ENCODE measurements around the gene ZBED4. TPM values are rescaled to one million over a fixed set of nuclear protein-coding genes. Genes with fewer than 3 reads are reported as not detected.

Gene ZBED4
- total and polyA plus RNA-seq, 8 donors = 12.8 to 19.8 (median 15.1) TPM

- peaks cover 2 to 21% of the 10 kb centered on the region in 2 donors for H3K4me1 ChIP-seq
- H3K4me3 ChIP-seq = no peak overlapping the region
- no peaks in the 10 kb centered on the region for H3K27me3 ChIP-seq
- H3K36me3 ChIP-seq = peaks cover 0 to 14% of the 10 kb centered on the region in 2 donors
- no peak for ATAC-seq
- TF ChIP-seq CTCF (IDR thresholded peaks at IDR 0.05) = no peak
- H3K27ac ChIP-seq = no peak overlapping the region
- peaks cover 0 to 33% of the 10 kb centered on the region in 2 donors for H3K9me3 ChIP-seq
- no peak for DNase-seq
- intact Hi-C loops (cut with DNase I) = no loop called here
Measured at GRCh38 chr22:49865156-49865555, 11.5 kb downstream of the ZBED4 start.

- no peak for TF ChIP-seq CTCF (IDR thresholded peaks at IDR 0.05)
- Histone ChIP-seq H3K4me1 (peaks cover 2 to 19% of the 10 kb centered on the region in 2 donors), H3K27me3 (no peaks in the 10 kb centered on the region), H3K36me3 (peaks cover 0 to 14% of the 10 kb centered on the region in 2 donors), H3K27ac (no peak overlapping the region), H3K9me3 (peaks cover 0 to 33% of the 10 kb centered on the region in 2 donors), H3K4me3 (no peak overlapping the region)
- intact Hi-C loops (cut with DNase I) = no loop called here
- no peak for ATAC-seq
- DNase-seq = no peak
Measured at GRCh38 chr22:49866134-49866533, 12.5 kb downstream of the ZBED4 start.

- Histone ChIP-seq H3K4me3 (no peak overlapping the region), H3K27ac (no peak overlapping the region), H3K9me3 (peaks cover 0 to 33% of the 10 kb centered on the region in 2 donors), H3K27me3 (no peaks in the 10 kb centered on the region), H3K4me1 (peaks cover 2 to 13% of the 10 kb centered on the region in 2 donors), H3K36me3 (peaks cover 0 to 14% of the 10 kb centered on the region in 2 donors)
- no peak for DNase-seq
- ATAC-seq = no peak
- intact Hi-C loops (cut with DNase I) = no loop called here
- TF ChIP-seq CTCF (IDR thresholded peaks at IDR 0.05) = no peak
Measured at GRCh38 chr22:49866646-49867045, 13.0 kb downstream of the ZBED4 start.

- no peak overlapping the region for H3K4me3 ChIP-seq
- ATAC-seq (no peak), DNase-seq (no peak)
- intact Hi-C loops (cut with DNase I) = no loop called here
- peaks cover 2 to 4% of the 10 kb centered on the region in 2 donors for H3K4me1 ChIP-seq
- H3K27me3 ChIP-seq = no peaks in the 10 kb centered on the region
- peaks cover 0 to 33% of the 10 kb centered on the region in 2 donors for H3K9me3 ChIP-seq
- no peak for TF ChIP-seq CTCF (IDR thresholded peaks at IDR 0.05)
- H3K27ac ChIP-seq = no peak overlapping the region
- H3K36me3 ChIP-seq = peaks cover 0 to 14% of the 10 kb centered on the region in 2 donors
Measured at GRCh38 chr22:49867303-49868265, 13.9 kb downstream of the ZBED4 start.

GRCh38 chr22:49869086-49869830 lies 15.6 kb downstream of the ZBED4 start:
- Histone ChIP-seq H3K36me3 (peaks cover 0 to 14% of the 10 kb centered on the region in 2 donors), H3K4me1 (no peaks in the 10 kb centered on the region), H3K27ac (no peak overlapping the region), H3K4me3 (no peak overlapping the region), H3K9me3 (peaks cover 0 to 33% of the 10 kb centered on the region in 2 donors), H3K27me3 (no peaks in the 10 kb centered on the region)
- no peak for TF ChIP-seq CTCF (IDR thresholded peaks at IDR 0.05)
- DNase-seq (no peak), ATAC-seq (no peak)
- intact Hi-C loops (cut with DNase I) = no loop called here
